ENCODE data around the gene CA11. TPM values are rescaled to one million over a fixed set of nuclear protein-coding genes. Genes with fewer than 3 reads are reported as not detected.

CA11 gene
- polyA plus RNA-seq, 1 of the 3 experiments (the other 2 are of a cell fraction) = 13.1 TPM

- CTCF ChIA-PET = interaction anchor here (1.0 to 3.7 kb wide), 3 partner anchors 11 to 35 kb away, joined by 3 to 26 read pairs (median 5); no protein-coding TSS in a partner anchor
- peak; percentile 10; the same call in 1 of the 2 replicates for TF ChIP-seq TCF12 (IDR thresholded peaks at IDR 0.05)
- peak; percentile 90 for TF ChIP-seq YY1 (IDR thresholded peaks at IDR 0.05; ENCODE audit: low read depth)
- 0 out of 2 replicates have a peak, but pooled peaks have one; percentile 15 for TF ChIP-seq NRF1 (IDR thresholded peaks at IDR 0.05; ENCODE audit: low read depth, low read length)
- TF ChIP-seq RCOR1 (IDR thresholded peaks at IDR 0.05; ENCODE audit: low read length) = peak; percentile 93
- peak; percentile 15; the same call in 1 of the 2 replicates for TF ChIP-seq MEF2A (IDR thresholded peaks at IDR 0.05; ENCODE audit: borderline replicate concordance, low read depth)
- TF ChIP-seq USF1 (IDR thresholded peaks at IDR 0.05; ENCODE audit: borderline replicate concordance, low read depth) = no peak
- no peak; the same call in 1 of the 2 replicates for TF ChIP-seq FOSL2 (IDR thresholded peaks at IDR 0.05; ENCODE audit: borderline replicate concordance, low read depth)
- TF ChIP-seq PBX3 (IDR thresholded peaks at IDR 0.05) = peak; percentile 51; the same call in 1 of the 2 replicates
- TF ChIP-seq EP300 (IDR thresholded peaks at IDR 0.05; ENCODE audit: borderline replicate concordance in 1 of 2, low read depth in 1 of 2, low read length in 1 of 2) = peak; percentile 31 to 62; a peak in 1 of 4 replicates
- peak; percentile 86 for TF ChIP-seq FOXJ3 (CRISPR knock-in tag; IDR thresholded peaks at IDR 0.05)
- TF ChIP-seq JUND (IDR thresholded peaks at IDR 0.05) = no peak
- TF ChIP-seq IRF3 (IDR thresholded peaks at IDR 0.05; ENCODE audit: low read depth, low read length) = no peak
- TF ChIP-seq SMC3 (IDR thresholded peaks at IDR 0.05; ENCODE audit: low read depth, low read length) = no peak
- 0 out of 2 replicates have a peak, but pooled peaks have one; percentile 57 for TF ChIP-seq SIN3A (IDR thresholded peaks at IDR 0.05; ENCODE audit: borderline replicate concordance, low read depth, low read length)
- TF ChIP-seq TEAD4 (IDR thresholded peaks at IDR 0.05; ENCODE audit: borderline replicate concordance, insufficient read depth) = no peak
- TF ChIP-seq USF2 (IDR thresholded peaks at IDR 0.05; ENCODE audit: borderline replicate concordance, low read depth, low read length) = 0 out of 2 replicates have a peak, but pooled peaks have one; percentile 31
- TF ChIP-seq REST (IDR thresholded peaks at IDR 0.05; ENCODE audit: low read depth, low read length) = peak; percentile 71; the same call in 1 of the 2 replicates
- TF ChIP-seq POLR2AphosphoS5 (IDR thresholded peaks at IDR 0.05; ENCODE audit: low read depth, low read length) = peak; percentile 98
- no peak for TF ChIP-seq FOXM1 (IDR thresholded peaks at IDR 0.05; ENCODE audit: low read depth)
- no peak for TF ChIP-seq NFIC (IDR thresholded peaks at IDR 0.05; ENCODE audit: borderline replicate concordance)
- peak; percentile 90 for TF ChIP-seq MAX (IDR thresholded peaks at IDR 0.05; ENCODE audit: low read depth)
- TF ChIP-seq TAF1 (IDR thresholded peaks at IDR 0.05; ENCODE audit: borderline replicate concordance, low read depth, low read length) = peak; percentile 97
- peak; percentile 95 for TF ChIP-seq GABPA (IDR thresholded peaks at IDR 0.05; ENCODE audit: low read depth)
- 0 out of 2 replicates have a peak, but pooled peaks have one; percentile 14 for TF ChIP-seq RAD21 (IDR thresholded peaks at IDR 0.05; ENCODE audit: low read length)
- TF ChIP-seq ELF1 (IDR thresholded peaks at IDR 0.05) = peak; percentile 98
Observed at GRCh38 chr19:48618916-48619691, 26.9 kb downstream of the CA11 start, which contains the start of the genes RPL18 and SPHK2. TSS of gene RPL18 (minus strand) at chr19:48619178. CDS start at chr19:48619143, 35 bp downstream. TSS of gene SPHK2 (plus strand) at chr19:48619506. CDS start at chr19:48620515, 1,009 bp downstream.

More at GRCh38 chr19:48618916-48619691, 26.9 kb downstream of the CA11 start, which contains the start of the genes RPL18 and SPHK2:
- Histone ChIP-seq H3K4me3 (ENCODE audit: low read depth in 2 of 2, low read length in 1 of 2) (peak within 1 kb of the TSS; percentile 93 to 99), H3K4me1 (ENCODE audit: control insufficient read depth in 1 of 2, insufficient read depth in 2 of 2, low read depth in 1 of 2, low read length in 1 of 2) (peaks cover 15 to 41% of the 10 kb centered on the region in 2 experiments; a peak in 3 of 4 replicates), H3K9me3 (no peaks in the 10 kb centered on the region), H3K36me3 (replicated peaks in 1 of 2; ENCODE audit: control insufficient read depth in 1 of 2, insufficient read depth in 2 of 2, low read length in 1 of 2) (peaks cover 32 to 33% of the 10 kb centered on the region in 2 experiments), H3K4me2 (peak within 1 kb of the TSS; percentile 91), H3K27me3 (ENCODE audit: insufficient read depth) (no peaks in the 10 kb centered on the region), H3K79me2 (ENCODE audit: insufficient read depth) (peaks cover 38% of the 10 kb centered on the region), H3K9me2 (no peaks in the 10 kb centered on the region), H4K20me1 (ENCODE audit: insufficient read depth) (peaks cover 39% of the 10 kb centered on the region), H2AFZ (ENCODE audit: low read depth) (peak within 1 kb of the TSS; percentile 36), H3K9ac (peak within 1 kb of the TSS; percentile 99), H3K27ac (ENCODE audit: low read depth in 2 of 2, low read length in 1 of 2) (peak within 1 kb of the TSS; percentile 74 to 92), H3F3A (replicated peaks; ENCODE audit: insufficient read depth) (peaks cover 56% of the 10 kb centered on the region)
- DNase-seq = peak; percentile 97
- WGBS (ENCODE audit: low lambda C conversion rate) = under 1% methylated on average over 25 of the region's 69 CpGs
- POLR2A ChIA-PET = interaction anchor here (0.6 to 1.4 kb wide), 12 partner anchors 8 to 176 kb away, joined by 3 to 17 read pairs (median 3); partner anchors contain the start of gene CA11

Data from SK-N-SH (cell line).